Dedifferentiated amniotic fluid mesenchymal stem cell (primary cell): Measurements from ENCODE around the gene SNAPC4.
"Not testable (repeated sequence)": the region's sequence is repeated elsewhere in the genome, so short reads cannot be mapped to it uniquely, and the experiment has no call there.

Experiments
- DNase-seq: peaks from one replicate; pipeline ENCODE4 v3.0.0-alpha.2; 2016; ENCODE audit errors: extremely low spot score

Gene SNAPC4

DNA sequence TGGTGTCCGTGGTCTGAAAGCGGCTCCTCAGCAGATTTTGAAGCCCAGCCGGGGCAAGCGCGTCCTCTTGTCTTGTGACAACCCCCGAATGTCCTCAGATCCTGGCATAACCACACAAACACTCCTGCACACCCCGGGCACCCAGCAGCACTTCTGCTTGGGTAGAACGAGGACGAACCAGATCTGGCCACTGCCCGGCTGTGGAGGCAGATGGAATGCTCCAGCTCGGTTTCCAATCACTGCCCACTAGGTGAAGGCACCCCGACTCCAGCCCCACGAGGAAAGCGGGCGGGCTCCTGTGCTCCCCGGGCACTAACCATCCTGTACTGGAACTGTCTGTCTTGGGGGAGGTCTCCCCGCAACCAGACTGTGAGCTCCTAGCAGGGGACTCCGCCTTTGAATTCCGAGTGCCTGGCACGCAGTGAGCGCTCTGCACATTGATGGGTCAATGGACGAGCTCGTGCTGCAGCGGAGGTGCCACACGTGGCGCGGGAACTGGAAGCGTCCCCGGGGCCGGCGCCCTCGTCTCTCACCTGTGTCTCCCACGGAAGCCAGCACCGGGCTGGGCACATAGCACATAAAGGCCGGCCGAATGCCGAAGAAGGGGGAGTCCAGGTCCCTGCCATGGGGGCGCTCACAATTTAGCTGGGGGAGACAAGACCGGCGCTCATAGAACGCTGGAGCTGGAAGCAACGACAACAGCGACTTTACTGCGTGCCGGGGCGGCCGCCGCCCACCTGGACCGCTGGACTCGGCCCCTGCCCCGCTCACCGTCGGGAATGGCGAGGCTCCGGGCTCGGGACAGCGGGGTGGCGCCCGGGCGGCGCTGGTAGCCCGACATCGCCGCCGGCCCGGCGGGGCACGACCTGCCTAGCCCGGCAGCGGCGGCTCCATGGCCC lies 9.8 kb upstream of the SNAPC4 start:
- DNase-seq = no peak

DNA sequence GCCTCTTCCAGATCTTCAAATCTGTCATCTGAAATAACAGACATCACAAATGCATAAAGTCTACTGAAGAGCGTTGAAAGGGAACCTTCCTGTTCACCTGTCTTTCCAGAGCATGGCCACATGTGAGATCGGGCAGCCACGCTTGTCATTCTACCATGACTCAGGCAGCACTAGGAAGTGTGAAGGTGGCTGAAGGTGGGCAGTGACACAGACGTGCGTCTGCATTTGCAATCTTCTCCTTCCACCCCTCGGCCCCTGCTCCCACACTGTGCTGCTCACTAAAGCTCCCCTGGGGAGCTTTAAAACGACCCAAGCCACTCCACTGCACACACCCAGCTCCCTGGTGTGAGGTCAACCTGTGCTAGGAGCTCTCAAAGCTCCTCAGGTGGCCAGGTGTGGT lies 7.9 kb upstream of the SNAPC4 start:
- DNase-seq = no peak

DNA sequence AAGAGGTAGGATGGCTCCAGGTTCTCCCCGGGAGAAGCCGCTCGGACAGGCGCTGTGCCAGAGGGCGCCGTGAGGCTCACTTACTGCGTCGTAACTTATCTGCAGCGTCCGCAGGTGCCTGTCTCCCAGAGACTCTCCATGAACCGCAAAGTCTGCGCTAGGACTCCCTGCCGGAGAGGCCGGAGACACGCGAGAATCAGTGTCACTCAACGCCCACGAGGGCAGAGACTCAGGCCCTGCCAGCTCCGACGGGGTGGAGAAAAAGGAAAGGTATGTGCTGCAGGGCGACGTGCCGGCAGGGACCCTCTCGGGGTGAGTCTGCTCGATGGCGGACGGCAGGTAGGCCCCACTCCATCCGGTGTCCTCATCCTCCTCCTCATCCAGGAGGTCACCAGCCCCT lies 7.1 kb upstream of the SNAPC4 start:
- DNase-seq = not testable (repeated sequence)

DNA sequence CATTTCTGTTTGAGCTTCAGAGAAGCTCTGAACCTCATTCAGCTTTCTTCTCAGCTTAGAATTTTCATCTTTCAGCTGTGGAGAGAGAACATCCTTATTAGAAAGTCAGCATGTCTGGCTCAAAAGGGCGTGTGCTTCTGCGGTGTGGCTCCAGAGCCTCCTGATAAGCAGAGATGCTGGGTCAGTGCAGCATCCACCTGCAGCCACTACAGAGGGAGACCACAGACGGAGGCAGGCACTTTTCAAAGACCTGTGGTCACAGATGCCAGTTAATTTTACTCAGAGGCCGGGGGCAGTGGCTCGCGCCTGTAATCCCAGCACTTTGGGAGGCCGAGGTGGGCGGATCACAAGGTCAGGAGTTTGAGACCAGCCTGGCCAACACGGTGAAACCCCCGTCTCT lies 5.9 kb upstream of the SNAPC4 start:
- DNase-seq = not testable (repeated sequence)

DNA sequence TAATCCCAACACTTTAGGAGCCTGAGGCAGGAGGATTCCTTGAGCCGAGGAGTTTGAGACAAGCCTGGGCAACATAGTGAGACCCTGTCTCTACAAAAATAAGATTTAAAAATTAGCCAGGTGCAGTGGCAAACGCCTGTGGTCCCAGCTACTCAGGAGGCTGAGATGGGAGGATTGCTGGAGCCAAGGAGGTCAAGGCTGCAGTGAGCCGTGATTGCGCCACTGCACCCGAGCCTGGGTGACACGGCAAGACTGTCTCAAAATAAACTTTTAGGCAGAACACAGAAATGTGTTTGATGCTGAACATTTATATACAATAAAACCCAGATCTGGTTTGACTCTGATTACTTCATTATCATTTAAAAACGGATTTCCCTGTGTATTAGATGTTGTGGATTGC lies 5.5 kb upstream of the SNAPC4 start:
- DNase-seq = no peak

DNA sequence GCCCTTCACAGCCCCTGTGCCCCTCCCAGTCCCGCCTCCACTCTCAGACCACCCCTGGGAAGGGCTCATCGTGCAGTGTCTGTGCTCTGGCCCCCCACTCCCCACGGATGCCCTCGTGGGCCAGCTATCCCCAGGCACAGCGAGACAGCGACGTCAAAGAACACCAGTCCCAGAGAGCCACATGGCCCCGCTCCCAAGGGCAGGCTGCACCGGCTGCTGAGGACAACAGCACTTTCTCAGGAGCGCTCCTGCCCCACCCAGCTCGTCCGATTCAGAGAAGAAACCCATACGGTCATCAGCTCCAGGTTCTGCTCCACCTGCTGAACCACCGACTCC lies 4.8 kb upstream of the SNAPC4 start:
- no peak for DNase-seq

DNA sequence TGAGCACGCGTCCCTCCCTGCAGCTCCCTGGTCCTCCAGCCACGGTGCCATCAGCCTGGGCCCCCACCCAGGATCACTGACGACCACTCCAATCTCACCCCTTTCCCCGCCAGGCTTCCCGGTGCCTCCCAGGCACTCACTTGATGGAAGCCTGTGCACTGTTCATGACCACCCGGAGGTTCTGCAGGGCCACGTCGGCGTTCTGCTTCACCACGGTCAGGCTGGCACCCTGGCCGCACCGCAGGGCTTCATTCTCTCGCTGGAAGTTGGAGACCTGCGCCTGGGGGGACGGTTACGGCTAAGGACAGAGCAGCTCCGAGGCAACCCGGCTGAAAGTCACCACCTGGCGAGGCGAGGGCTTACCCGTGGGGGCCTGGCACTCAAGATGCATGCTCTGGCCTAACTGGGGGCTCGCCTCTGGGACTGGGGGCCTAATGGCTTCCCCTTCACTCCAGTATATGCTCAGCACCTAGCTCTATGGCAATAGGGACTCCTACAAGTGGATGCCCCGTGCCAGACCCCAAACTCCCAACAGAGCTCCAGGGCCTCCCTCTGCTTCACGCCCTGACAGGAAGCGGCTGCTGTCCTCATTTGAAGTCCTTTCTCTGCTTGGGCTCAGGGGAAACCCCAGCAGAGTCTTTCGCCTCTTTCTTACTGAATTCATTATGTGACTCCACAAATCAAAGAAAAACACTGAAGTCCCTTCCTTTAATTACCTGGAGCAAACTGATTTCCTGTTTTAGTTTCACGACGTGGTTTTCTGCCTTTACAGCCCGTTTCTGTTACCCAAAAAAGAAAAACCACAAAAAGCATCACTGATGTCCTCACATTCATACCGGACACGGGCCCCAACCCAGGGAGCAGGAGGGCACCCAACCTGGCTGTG lies 4.2 kb upstream of the SNAPC4 start:
- DNase-seq = no peak

DNA sequence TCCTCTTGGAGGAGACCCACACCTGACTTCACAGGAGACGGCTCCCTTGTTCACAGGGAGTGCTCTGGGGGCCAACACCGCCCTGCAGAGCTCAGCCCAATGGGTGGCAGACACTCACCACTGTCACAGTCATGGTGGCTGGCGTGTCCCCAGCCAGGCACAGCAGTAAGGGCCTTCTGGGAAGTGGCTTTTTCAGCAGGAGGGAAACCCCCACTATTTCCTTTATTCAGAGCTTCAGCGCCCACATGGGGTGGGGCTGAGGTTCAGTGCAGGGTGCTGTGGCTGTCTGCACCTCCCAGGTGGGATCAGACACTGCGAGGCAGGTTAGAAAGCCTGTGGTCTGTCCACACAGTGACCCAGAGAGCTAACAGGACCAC lies 3.6 kb upstream of the SNAPC4 start:
- no peak for DNase-seq

DNA sequence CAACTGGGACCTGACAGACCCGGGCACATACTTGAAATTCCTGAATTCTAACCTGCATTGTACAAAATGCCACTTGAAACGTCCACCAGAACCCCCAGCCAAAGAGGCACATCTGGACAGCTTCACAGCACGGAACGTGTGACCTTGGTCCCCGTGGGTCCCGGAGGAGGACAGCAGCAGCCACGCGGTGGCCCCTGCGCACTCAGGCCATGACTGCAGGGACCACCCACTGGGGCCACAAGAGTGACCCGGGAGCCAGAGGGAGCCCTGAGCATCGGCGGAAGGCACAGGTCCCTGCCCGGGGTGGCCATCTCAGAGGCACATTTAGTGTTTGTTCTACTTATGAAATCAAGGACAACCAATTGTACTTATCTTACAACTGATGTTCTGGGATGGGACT lies 2.1 kb upstream of the SNAPC4 start:
- no peak for DNase-seq

DNA sequence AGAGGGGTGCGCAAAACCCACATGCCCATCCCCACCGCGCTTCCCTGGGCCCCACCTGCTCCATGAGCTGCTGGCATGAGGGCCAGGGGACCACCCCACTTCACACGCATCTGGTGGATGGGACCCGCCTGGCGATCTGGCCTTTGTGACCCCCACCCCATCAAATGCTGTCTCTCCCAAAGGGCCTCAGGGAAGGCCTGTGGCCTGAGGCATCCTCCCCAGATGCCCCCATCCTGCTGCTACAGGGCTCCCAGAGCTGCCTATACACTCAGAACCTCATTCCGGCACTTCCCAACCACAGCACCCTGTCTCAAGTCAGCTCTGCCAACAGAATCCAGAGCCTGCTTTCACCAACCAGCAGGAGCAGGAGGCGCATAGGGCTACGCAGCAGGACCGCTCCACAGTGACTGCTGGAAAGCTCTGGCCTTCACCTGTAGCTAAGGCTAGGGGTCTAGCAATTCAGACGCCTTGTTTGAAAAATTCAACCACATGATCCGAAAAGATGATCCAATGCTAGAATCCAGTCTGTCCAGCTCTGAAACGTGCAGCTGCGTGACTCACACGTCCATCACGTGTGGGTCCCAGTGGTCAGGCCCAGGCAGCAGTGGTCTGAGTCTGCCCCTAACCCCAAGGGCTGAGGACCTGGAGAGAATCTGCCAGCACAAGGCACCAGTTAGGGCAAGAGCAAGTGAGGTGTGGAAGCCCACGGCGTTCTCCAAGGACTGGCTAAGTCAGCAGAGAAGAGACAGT lies 1.4 kb upstream of the SNAPC4 start:
- DNase-seq = no peak

DNA sequence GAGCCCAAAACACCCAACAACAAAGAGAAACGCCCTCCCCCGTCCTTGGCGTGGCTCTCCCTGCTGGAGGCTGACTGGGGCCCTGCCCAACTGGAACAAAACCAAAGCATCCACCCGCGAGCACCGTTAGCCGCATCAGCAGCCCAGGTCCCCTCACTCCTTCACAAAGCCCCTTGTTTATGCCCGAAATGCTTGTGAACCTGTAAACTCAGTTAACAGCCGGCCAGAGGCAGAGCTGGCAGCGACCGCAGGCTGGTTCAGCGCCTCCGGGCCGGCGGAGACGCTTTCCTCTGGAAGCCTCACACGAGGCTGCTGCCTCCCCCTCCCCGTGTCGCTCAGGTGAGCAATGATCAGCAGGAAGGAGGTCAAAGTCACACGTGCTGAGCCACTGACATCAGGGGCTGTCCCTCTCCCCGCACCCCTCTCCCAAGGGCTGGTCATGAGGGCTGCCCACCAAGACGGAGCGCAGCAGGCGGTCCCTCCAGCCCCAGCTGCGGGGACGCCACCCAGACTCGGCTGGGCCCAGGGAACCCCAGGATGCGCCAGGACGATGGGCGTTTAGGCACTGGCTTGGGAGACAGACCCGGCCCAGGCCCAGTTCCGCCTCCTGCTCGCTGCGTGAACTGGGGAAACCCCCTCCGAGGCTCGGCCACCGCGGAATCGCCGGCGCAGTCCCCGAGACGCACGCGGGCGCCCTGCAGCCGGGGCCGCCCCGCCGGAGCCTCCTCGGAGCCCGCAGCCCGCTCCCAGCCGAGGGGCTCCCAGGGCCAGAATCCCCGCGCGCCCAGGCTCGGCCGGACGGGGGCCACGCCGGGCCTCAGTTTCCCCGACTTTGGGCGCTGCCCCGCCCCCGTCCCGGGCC lies 563 bp downstream of the SNAPC4 start:
- DNase-seq = no peak

DNA sequence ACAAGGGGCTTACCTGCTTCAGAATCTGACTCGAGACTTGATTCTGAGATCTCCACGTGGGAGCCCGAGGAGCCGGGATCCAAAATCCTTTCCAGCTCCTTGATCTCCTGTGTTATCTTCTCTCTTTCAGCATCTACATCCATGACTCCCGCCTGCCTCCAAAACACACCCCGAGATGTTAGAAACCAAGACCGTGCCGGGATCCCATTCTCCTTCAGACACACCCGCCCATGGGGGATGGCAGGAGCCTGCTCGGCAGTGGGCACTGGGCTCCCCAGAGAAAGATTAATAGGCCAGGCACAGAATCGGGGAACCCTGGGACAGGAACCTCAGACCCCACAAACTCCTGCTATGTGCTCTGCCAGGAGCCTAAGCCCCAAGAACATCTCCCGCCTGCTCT lies 1.7 kb downstream of the SNAPC4 start:
- DNase-seq = no peak

DNA sequence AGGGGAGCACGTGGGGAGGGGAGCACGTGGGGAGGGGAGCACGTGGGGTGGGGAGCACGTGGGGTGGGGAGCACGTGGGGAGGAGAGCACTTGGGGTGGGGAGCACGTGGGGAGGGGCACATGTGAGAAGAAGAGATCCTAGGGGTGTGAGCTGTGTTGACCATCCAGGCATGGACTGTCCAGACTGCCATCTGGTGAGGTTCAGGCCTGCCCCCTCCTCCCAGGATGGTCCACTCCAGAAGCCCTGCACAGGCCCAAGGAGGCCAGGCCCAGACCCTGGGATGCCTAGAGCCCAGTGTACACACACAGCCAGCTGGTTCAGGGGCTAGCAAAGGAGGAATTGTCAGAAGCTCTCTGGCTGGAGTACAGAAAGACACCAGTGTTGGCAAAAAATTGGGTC lies 2.3 kb downstream of the SNAPC4 start:
- DNase-seq = no peak

DNA sequence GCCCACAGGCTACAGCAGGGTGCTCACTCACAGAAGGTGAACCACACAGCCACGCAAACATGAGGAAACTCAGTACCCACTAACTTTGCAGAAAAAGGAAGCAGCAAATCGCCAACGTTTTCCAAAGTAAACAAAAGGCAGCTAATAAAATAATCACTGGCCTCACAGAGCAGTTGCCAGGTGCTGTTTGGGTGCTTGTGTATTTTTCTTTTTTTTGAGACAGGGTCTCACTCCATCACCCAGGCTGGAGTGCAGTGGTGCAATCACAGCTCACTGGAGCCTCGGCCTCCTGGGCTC lies 3.8 kb downstream of the SNAPC4 start:
- DNase-seq = no peak

DNA sequence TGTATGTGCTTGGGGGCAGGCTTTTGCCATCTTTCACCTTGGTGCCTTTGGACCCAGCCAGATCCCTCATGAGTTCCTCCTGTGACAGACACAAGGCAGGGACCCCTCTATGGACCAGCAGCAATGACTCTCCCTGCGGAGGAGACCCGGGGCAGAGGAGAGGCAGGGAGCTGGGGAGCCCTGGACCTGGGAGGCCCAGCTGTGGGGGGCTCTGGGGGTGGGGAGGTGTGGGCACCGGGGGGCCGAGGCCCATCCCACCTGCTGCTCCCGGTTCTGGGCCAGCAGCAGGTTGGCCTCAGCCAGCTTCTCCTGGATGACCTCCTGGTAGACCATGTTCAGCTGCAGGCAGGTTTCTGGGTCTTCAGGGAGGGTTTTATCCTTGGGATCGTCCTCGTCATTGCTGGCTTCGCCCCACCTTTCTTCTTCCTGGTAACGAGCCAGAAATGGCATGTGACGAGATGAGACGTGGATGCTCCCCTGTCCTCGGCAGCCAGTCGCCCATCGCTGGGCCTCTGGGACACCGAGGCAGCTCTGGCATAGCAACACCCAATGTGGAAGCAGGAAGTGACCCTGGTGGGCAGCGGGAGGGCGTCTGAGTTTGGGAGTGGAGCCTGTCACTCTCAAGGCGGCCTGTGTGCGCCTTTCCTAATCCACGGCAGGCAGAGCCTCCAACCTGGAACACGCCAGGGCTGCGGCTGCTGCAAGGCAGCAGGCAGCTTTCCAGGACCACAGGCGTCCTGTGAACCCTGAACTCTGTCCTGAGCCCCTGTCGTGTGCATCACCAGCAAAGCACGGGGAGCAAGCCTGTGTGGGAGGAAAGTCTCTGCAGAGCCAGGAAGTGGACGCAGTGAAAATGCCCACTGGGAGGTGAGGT lies 4.4 kb downstream of the SNAPC4 start:
- no peak for DNase-seq

DNA sequence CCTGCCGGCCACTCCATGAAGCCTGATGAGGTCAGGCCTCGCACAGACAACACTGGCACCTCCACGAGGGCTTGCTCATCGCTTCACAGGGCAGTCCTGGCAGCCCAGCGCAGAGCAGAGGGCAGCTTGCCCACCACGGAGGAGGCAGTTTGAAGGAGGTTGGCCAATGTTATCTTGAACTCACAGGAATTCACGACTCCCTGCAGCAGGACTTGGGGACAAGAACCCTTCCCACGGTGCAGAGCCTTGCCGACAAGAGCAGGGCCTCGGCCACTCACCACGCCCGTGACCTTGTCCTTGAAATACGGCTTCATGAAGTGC lies 5.0 kb downstream of the SNAPC4 start:
- no peak for DNase-seq

DNA sequence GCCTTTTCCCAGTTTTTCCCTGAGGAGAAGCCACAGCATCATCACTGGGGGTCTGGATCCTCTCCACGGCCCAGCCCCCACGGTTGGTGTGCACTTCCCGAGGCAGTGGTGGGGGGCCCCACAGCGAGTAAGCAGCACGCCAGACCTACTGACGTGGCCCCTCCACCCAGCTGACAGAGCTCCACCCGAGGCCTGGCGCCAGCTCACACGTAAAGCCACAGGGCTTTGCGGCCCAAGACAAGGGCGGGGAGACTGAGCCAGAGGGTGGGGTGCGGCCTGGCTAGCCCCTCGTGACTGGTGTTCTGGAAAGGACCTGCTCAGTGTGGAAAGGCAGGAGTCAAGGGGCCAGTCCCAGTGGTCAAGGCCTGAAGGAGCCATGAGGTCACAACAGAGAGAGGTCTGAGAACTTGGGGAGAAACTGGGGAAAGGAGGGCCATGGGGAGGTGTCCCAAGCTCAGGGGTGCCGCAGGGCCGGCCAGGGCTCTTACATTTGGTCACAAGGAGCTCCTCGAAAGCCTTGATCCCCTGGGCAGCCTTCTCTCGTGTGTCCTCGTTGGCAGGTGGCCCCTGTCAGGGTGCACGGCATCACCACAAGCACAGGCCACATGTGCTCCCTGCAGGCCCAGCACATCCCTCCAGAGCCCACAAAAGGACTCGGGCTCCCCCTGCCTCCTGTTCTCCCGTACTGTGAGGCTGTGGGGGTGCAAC lies 5.5 kb downstream of the SNAPC4 start:
- no peak for DNase-seq

DNA sequence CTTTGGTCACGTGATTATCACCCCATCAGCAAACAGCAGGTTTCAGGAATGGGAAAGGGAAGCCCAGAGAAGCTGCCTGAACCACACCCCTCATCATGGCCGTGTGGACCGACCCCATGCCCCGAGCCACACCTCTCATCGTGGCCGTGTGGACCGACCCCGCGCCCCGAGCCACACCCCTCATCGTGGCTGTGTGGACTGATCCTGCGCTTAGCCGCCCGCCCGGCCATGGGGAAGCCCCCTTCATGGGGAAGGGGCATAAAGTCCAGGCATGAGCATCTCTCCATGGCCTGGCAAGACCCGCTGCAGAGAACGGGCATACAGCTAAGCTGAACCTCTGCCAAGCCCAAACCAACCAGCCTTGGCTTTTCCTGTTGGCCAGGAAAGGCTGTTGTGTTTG lies 6.4 kb downstream of the SNAPC4 start:
- DNase-seq = no peak

DNA sequence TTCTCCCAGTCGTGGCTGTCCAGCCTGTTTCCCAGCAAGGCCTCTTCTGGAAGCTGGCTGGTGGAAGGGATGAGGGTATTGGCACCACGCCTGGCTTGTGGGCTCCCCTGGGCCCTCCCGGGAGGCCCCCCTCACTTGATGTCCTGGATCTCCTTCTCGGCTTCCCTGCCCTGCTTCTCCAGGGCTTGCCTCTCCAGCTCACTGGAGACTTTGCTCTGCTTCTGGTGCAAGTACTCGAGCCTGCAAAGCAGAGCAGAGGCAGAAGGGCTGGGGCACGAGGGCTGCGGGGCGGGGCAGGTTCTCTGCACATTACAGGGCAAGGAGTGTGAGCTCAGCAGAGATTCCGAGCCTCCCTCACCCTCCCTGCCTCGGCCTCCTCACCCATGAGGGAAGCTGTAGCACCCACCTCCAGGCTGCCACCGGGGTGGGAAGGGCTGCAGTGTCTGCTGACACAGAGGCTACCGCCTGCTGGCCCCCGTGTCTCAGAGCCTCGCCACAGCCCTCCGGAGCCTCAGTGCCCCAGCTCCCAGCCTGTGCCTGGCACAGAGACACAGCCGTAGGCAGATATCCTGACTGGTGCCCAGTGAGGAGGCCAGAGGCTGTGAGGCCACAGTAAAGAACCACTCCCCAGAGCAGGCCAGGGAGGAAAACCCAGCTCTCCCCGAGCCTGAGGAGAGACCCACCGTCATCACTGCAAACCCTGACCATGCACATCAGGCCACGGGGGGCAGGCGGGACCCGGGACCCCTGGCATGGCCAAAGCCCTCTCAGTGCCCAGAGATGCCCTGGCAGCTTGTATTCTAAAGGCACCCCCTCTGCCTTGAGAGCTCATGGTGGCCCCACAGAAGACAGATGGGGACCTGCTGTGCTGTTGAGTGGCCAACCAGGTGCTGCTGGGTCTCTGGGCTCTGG lies 7.2 kb downstream of the SNAPC4 start:
- no peak for DNase-seq
